GM13976 (cell line): ENCODE data around the gene SCAPER.
A peak's percentile ranks its signal among the peaks of the same experiment; 100 is the strongest.
"Not testable (repeated sequence)": the region's sequence is repeated elsewhere in the genome, so short reads cannot be mapped to it uniquely, and the experiment has no call there.

Experiments used
- DNase-seq: peaks from one replicate; pipeline ENCODE4 v3.0.0; 2012; ENCODE audit warnings: low spot score
- in situ Hi-C: fragments of 300-500 bp; cut with MboI; formaldehyde crosslinking; loops from one replicate; pipeline ENCODE4 v1.12.0; 2022; ENCODE audit warnings: low sequenced_read_pairs, mixed read lengths, inconsistent platforms; ENCODE audit not compliant: unreplicated experiment
- TF ChIP-seq, protein P1 (sequence below): IDR thresholded peaks from 2 replicates; pipeline ENCODE4 v1.5.1; 2012; ENCODE audit warnings: borderline replicate concordance, mild to moderate bottlenecking; ENCODE audit not compliant: insufficient read depth; ENCODE audit errors: extremely low read depth, missing control alignments, control extremely low read depth

The SCAPER gene

DNA sequence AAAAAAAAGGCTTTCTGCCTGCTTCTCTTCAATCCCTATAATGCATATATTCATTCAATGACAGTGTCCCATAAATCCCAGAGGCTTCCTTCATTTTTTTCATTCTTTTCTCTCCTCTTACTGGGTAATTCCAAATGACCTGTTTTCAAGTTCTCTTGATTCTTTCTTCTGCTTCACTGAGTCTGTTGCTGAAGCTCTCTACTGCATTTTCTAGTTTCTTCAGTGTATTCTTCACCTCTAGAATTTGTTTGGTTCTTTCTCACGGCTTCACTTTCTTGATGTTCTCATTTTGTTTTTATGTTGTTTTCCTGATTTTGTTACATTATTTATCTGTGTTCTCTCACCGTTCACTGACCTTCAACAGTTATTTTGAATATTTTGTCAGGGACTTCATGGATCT lies 141.6 kb downstream of the SCAPER start:
- DNase-seq: no peak
- TF ChIP-seq, protein P1, sequence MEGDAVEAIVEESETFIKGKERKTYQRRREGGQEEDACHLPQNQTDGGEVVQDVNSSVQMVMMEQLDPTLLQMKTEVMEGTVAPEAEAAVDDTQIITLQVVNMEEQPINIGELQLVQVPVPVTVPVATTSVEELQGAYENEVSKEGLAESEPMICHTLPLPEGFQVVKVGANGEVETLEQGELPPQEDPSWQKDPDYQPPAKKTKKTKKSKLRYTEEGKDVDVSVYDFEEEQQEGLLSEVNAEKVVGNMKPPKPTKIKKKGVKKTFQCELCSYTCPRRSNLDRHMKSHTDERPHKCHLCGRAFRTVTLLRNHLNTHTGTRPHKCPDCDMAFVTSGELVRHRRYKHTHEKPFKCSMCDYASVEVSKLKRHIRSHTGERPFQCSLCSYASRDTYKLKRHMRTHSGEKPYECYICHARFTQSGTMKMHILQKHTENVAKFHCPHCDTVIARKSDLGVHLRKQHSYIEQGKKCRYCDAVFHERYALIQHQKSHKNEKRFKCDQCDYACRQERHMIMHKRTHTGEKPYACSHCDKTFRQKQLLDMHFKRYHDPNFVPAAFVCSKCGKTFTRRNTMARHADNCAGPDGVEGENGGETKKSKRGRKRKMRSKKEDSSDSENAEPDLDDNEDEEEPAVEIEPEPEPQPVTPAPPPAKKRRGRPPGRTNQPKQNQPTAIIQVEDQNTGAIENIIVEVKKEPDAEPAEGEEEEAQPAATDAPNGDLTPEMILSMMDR: no peak
- in situ Hi-C loops: no loop called here

GRCh38 chr15:76756381-76756780 lies 148.8 kb downstream of the SCAPER start:
- in situ Hi-C loops: no loop called here
- TF ChIP-seq, protein P1: no peak
- no peak for DNase-seq

GRCh38 chr15:76753771-76754170 lies 151.4 kb downstream of the SCAPER start:
- in situ Hi-C loops: no loop called here
- no peak for DNase-seq
- TF ChIP-seq, protein P1: no peak

DNA sequence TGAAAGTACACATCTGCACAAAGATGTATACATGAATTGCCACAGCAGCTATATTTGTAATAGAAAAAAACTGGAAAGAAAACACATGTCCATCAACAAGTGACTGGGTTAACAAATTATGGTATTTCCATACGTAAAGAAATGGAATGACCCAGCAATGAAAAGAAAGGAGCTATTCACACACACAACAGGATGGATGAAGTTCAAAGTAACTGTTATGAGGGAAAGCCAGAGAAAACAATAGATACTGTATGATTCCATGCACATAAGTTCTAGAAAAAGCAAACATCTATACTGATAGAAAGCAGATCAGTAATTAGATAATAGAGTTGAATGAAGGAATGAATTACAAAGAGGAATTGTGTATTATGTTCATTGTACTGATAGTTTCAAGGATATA lies 152.0 kb downstream of the SCAPER start:
- no peak for DNase-seq
- TF ChIP-seq, protein P1: no peak
- in situ Hi-C loops: no loop called here

DNA sequence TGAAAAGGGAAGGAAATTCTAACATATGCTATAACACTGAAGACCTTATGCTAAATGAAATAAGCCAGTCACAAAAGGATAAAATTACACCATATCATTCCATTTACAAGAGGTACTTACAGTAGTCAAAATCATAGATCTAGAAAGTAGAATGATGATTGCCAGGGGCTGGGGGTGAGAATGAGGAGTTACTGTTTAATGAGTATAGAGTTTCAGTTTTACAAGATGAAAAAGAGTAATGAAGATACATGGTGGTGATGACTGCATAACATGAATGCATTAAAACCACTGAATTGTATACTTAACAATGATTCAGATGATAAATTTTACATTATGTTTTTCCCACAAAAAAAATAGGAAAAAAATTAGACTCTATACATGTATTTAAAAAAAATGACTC lies 152.6 kb downstream of the SCAPER start:
- in situ Hi-C loops: no loop called here
- TF ChIP-seq, protein P1: no peak
- no peak for DNase-seq

DNA sequence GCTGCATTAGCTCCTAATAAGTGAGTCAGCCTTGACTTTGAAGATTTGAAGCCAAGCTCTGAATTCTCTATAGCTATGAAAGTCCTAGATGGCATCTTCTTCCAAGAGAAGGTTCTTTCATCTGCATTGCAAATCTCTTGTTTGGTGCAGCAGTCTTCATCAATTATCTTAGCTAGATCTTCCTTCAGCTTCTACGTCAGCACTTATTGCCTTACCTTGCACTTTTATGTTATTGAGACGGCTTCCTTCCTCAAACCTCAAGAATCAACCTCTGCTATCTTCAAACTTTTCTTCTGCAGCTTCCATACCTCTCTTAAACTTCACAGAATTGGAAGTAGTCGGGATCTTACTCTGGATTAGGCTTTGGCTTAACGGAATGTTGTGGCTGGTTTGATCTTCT lies 167.6 kb downstream of the SCAPER start:
- TF ChIP-seq, protein P1: no peak
- no peak for DNase-seq
- in situ Hi-C loops: no loop called here

- DNase-seq, in situ Hi-C loops: not testable (repeated sequence)
- TF ChIP-seq, protein P1: peak; percentile 6
These were observed 172.8 kb downstream of the SCAPER start for GRCh38 chr15:76732321-76732720.
